HG03460 (cell line): ENCODE measurements around the gene SPCS1.

Experiments used
- ATAC-seq: cut with Tn5 transposase; IDR thresholded peaks from one replicate; pipeline ENCODE4 v1.9.1; 2021; ENCODE audit not compliant: unreplicated experiment

The SPCS1 gene

DNA sequence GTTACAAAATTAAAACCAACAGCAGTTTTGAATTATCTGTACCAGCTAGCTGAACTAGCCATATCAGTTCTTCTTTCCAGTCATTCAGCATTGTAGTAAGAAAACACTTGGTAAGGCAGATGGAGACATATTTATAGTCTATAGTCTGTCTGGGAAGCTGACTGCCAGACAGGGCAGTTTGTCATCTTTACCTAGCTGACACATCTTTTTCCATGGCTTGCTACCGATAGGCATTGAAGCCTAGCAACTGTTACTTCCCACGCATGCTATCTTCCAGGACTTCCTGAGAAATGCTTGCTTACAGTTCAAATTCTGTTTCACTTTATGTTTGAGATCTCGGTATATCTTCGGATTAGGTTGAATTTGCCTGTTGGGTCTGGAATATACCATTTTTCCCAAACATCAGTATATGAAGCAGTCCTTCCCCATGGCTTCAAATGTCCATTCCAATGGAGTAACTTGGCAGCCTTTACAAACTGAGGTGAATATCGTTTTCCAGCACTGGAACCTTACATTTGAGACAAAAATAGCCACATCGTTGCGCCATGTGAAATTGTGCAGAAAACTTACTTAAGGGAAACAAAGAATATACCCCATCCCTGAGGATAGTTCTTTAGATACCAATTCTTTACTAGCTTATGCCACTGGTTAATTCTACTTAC is 11.2 kb upstream of the SPCS1 start:
- no peak for ATAC-seq

DNA sequence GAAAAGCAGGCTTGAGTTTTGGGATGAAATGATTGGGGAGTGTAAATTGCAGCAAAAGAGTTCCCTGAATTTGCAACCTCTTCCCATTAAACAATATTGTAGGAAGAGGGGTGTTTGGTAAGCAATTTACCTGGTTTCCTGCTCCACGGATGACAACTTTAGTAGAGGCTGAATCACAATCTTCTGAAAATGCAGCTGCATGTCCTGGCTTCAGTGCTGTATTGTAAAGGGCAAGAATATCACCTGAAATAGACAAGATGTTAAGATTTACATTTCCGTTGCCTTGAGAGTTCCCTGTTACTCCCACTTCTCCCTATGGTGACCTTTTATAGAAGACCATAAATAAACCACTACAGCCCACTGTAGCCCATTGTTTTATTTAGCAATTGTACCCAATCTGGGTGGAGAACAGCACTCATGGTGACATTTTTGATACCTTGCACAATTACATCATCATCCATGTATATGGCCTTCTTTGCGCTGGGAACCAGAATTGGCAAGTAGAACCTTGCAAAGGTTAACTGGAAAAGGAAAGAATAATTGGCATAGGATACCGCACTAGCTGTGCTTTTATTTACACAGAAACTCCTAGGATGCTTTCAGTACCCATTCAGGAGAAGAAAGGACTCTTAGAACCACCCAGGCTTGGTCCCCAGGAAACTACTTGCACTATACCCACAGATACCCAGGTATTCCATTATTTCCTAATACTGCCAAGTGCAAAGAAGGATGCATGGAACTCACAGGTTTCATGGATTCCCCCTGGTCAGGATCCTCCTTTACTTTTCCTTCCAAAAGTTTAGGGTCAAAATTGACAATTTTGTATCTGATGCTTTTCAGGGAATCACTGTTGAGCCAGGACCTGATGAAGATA is 9.9 kb upstream of the SPCS1 start:
- ATAC-seq, result no peak

DNA sequence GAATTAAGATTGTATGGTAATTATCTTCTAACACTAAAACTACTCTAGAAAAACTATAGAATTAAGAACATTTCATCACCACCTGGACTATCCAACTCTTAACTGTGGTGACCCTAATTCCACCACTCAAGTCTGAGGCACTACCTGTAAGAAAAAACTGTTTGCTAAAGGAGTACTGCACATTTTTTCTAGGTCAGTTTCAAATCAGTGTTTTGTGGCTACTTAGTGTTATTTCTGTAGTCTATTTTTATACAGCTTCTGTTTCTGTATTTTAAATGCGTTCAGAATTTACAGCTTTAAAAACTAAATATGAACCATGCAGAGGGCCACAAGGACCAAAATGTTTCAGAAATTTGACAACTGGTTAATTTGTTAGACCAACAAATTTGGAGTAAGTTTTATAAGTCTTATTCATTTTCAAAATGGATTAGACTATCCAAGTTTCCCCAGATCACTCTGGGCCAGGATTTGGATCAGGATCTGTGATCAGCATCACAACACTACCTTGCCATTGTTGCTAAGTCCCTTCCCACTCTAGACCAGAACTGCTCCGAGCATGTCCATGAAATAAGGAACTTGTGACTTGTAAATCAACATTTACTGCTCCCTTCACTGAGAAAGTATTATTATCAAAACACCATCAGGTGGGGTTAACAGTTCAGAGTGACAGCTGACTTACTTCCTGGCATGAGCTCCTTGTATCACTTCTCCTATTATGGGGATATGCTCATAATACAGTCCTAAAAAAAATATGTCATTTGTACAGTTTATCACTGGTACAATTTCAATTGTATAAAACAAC is 8.9 kb upstream of the SPCS1 start:
- no peak for ATAC-seq

DNA sequence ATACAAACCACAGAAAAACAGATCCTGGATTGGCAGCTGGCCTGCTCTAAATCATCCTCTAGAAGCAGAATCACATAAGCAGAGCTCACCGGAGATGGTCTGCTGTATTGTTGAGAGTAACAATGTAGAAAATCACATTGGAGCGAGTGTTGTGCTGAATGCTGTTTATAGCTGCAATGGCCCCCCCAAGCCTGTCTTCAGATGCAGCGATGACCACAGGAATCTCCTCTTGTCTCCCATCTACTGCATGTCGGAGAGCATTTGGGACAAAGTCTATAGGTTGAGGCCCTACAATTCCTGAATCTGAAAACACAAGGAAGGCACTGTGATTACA is 8.3 kb upstream of the SPCS1 start:
- no peak for ATAC-seq

DNA sequence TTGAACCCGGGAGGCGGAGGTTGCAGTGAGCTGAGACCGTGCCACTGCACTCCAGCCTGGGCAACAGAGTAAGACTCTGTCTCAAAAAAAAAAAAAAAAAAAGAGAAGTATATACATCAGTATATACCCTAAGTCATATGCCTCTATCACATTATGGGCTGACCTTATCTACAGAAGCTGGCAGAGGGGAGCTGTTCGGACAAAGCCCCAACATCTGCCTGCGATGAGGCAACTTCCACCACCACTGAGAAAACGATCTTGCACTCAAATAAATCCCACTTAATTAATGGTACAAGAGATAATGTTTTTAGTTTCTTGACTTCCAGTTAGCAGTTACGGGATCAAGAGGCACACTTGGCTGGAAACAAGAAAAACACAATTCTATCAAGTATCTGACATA is 2.6 kb upstream of the SPCS1 start:
- ATAC-seq, result no peak

DNA sequence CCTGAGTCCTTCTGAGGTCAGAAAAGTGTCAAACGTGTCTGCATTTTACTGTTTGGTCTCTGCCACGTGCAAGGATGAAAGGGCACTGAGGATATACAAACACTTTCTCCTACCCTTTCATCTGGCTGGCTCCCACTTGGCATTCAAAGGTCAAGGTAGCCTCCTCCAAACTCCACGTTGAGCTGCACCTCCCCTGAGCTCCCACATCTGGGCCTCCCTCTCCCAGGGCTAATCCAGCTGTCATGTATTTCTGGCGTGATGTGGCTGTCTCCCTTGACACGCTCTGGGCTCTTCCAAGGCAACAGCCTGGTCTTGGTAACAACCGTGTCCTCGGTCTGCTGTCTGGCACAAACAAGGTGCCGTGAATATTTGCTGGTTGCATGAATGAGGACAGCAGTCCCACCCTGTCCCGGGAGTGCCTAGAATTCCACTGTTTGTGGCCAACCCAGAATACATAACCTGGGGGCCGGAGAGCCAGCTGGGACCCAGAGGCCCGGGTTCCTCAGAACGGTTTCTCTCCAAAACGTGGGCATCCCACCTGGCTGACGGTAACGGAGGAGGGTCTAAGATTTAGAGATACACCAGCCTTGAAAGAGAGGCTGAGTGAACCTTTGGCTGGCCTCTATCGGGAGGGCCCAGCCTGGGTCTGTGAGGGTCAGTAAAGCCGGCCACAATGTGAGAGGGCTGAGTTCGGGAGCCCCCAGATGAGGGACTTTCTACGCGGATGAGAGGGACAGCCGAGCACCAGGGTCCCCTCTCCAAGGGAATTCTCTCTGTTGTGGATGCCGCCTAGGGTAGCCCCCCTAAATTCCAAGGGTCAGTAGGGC is 1.1 kb upstream of the SPCS1 start:
- ATAC-seq, result no peak

DNA sequence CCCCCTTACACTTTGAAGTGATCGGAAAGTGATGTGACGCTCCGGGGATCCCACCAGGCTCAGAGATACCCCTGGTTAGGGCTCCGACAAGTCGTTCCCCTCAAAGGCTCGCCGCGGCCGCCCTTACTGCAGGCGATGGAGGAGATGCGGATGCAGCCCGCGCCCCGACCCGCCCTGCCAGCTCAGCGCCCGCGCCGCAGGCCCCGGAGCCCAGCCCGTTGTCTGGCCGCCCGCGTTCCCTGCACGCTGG is 543 bp upstream of the SPCS1 start:
- no peak for ATAC-seq

DNA sequence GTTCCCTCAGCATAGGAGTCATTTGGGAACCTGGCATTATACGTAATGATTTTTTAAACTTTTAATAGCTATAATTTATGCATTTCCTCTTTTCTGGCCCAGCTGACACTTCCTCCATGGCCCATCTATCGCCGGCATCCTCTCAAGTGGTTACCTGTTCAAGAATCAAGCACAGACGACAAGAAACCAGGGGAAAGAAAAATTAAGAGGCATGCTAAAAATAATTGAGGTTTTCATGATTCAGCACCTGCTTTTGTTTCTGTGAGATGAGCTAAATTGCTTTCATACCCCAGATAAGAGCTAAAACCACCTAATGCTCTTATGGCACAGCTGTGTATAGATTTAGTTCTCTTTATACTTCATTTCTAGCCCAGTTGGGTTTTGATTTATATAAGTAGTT is 1.7 kb downstream of the SPCS1 start:
- no peak for ATAC-seq

DNA sequence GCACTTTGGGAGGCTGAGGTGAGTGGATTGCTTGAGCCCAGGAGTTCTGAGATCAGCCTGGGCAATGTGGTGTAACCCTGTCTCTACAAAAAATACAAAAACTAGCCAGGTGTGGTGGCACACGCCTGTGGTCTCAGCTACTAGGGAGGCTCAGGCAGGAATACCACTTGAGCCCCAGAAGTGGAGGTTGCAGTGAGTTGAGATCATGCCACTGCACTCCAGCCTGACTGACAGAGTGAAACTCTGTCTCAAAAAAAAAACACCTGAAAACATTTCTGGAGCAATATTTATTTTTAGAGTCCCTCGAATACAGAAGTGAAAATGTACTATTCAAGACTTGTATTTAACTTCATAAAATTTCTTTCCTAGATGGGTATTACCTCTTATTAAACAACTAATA is 4.6 kb downstream of the SPCS1 start:
- ATAC-seq, result no peak

DNA sequence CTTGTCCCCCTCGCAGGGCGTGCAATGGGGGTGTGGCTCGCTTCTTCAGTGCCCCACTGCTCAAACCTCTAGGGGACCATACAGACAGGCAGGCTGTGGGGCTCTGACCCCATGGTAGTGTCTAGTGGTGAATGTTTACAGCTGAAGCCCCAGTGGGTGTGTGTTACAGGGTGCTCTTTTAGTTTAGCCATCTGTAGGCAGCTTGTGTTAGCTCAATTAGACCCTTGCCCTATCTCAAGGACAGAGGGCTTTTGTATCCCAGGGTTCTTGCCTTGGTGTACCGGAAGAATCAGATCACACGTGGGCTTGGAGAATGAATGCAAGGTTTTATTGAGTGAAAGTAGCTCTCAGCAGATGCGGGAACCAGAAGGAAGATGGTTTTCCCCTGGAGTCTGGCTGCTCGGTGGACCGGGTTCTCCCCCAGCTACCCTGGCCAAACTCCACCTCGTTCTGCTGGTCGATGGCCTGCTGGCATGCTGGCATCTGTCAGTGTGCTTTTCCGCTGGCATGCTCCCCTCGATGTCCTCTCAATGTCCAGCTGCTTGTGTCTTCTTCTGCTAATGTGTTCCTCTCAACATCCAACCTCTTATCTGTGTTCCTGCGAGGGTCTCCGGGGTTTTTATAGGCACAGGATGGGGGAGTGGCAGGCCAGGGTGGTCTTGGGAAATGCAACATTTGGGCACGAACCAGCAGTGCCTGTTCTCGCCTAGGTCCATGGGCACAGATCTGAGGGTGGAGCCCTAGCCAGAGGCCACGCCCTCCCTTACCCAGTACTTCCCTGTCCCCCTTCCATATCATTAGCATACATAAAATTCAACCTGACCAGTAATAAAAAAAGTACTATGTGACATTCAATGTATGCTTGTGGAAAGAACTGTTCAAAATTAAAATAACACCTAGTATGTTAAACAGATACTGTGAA is 6.6 kb downstream of the SPCS1 start:
- no peak for ATAC-seq

DNA sequence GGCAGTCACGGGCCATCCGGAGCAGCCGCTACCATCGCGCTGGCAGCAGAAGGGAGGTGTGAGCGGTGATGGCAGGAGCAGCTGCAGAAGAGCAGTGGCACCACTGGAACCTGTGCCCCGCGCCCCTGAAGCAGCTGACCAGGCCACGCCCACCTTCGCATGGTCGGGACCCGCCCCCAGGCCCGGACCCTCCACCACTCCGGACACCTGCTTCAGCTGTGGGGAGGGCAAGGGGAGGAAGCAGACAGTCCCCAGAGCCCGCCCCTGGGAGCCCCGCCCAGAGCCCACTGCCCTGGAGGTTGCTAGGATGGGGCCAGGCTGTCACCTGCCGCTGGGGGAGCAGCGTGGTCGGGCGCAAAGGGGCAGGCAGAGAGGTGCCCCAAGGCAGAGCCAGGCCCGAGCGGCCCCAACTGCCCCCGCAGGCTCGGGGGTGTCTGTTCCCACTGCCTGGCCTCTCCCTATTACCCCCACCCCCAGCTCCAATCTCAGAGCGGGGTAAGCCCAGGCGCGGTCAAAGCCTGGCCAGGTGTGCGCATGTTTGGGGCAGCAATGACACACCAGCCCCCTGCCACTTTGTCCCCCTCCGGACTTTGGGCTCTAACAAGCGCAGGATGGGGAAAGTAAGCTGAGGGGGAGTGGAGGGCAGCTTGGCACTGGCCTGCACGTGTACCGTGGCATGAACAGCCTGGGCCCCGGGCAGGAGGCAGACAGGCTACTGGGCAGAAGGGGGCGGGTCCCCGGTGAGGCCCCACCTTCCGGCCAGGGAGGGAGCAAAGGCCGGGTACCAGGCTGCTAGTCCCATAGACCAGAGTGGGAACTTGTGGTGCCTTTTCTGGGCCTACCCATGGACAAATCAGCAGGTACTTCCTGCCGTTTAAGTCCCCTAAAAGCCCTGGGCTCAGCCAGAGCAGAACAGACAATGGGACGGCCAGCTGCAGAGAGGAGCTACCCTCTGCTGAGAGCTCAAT is 8.7 kb downstream of the SPCS1 start:
- ATAC-seq, result no peak

DNA sequence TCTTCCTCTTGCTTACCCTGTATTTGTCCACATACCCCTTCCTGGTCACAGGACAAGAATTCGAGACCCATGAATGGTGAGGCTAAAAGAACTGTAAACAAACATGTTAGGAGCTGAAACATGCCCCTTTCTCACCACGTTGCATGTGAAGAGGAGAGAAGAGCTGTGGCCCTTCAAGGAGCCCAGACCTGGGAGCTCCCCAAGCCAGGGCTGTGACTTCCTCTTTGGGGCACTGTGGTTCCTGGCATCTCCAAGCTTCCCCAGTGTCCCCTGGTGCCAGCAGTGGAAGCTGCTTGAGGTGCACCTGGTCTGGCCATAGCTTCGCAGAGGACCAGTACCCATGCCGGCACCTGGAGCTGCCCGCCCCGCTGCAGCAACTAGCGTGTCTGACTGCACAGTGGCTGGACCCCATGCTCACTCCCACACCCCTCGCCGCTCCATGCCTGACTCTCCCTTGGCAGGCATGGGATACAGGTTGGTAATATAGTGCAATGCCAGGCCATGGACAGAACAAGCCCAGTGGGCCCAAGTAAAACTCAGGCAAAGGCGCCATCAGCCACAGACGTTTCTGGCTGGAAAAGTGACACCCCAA is 9.9 kb downstream of the SPCS1 start:
- no peak for ATAC-seq

DNA sequence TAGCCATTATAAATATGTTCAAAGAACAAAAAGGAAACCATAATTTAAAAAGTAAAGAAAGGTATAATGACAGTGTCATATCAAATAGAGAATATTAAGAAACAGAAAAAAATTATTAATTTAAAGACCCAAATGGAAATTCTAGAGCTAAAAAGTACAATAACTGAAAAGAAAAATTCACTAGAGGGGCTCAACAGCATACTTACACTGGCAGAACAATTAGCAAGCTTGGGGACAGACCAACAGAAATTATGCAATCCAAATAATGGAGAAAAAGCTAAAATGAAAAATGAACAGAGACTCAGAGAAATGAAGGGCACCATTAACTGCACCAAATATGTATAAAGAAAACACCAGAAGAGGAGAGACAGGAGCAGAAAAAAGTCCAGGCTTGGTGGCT is 13.7 kb downstream of the SPCS1 start:
- no peak for ATAC-seq

DNA sequence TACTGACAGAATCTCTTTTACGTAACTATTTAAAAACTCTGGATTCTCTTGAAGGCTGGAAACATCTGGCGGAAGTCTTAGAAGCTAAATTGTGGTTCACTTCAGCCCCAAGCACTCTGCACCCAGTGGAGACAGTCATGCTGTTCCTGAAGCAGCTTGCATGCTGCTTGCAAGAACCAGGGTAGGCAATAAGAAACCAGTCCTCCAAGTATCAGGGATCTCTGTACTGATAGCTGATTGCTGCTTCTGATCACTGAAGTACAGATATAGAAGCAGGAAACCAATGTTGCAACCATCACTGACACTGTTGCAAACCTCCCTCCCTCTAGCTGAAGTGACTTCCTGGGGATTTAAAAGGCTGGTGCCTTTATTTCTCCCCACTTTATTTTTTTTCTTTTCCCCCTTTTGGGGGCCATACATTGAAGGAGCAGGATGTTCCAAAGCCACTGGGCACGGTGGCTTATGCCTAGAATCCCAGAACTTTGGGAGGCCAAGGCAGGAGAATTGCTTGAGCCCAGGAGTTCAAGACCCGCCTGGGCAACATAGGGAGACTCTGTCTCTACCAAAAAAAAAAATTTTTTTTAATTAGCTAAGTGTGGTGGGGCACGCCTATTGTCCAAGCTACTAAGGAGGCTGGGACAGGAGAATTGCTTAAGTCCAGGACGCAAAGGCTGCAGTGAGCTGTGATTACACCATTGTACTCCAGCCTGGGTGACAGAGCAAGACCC is 15.3 kb downstream of the SPCS1 start:
- ATAC-seq, result no peak

DNA sequence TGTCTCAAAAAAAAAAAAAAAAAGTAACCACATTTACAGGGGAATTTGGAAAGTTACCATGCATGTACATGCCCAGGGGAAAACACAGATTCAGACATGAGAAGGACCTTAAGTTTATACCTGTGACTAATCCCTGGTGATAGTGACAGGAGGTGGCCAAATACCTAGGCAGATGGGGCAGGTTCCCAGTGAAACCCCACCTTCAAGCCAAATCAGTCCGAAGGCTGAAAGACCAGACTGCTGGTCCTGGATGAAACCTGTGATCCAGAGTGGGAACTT is 15.8 kb downstream of the SPCS1 start:
- no peak for ATAC-seq

DNA sequence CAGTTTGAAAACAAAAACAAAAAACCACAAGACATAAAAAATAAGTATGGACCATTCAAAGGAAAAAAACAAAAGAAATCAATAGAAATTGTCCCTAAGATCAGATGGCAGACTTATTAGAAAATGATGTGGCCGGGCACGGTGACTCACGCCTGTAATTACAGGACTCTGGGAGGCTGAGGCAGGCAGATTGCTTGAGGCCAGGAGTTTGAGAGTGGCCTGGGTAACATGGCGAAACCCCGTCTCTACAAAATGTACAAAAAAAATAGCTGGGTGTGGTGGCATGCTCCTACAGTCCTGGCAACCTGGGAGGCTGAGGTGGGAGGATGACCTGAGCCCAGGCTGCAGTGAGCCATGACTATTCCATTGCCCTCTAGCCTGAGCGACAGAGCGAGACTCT is 16.6 kb downstream of the SPCS1 start:
- ATAC-seq, result no peak

DNA sequence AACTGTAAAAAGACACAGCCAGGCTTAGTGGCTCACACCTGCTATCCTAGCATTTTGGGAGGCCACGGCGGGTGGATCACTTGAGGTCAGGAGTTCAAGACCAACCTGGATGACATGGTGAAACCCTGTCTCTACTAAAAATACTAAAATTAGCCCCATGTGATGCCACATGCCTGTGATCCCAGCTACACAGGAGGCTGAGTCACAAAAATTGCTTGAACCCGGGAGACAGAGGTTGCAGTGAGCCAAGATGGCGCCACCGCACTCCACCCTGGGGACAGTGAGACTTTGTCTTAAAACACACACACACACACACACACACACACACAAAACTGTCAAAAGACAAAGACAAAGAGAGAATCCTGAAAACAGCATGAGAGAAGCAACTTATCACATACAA is 18.0 kb downstream of the SPCS1 start:
- ATAC-seq, result no peak

DNA sequence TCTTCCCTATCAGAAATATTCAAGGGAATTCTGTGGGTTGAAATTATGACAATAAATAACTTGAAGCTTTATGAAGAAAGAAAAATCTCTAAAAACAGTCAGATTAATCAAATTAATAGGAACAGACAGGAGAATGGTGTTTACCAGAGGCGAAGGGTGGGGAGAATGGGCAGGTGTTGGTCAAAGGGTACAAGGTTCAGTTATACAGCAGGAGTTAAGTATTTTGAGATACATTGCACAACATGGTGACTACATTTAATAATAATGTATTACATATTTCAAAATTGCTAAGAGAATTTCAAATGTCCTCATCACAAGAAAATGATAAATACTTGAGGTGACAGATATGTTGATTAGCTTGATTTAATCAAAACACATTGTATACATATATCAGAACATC is 18.6 kb downstream of the SPCS1 start:
- ATAC-seq, result no peak
